Spleen (tissue), 7 donors: ENCODE results near the gene CST11.

ENCODE experiments used
- CTCF ChIP-seq, 11 experiments: fragments of 200-600 bp in 7 of 11; fragments of 450-650 bp in 4 of 11; sonication (generic) in 4 of 11; IDR thresholded peaks in 8 of 11; conservative IDR thresholded peaks in 3 of 11; 1 replicate in 7 of 11; 2 replicates in 4 of 11; pipeline versions ENCODE4 v1.4.0 to v1.8.0; 2016 to 2021; ENCODE audit warnings: antibody characterized with exemption in 11 of 11, inconsistent platforms in 4 of 11, mild to moderate bottlenecking in 1 of 11
- POLR2A ChIP-seq, 3 donors: fragments of 450-650 bp; IDR thresholded peaks; one replicate each; pipeline ENCODE4 v1.5.1; 2017; ENCODE audit warnings: antibody characterized with exemption in 3 of 3, mild to moderate bottlenecking in 1 of 3
- POLR2AphosphoS5 ChIP-seq, 3 donors: sonication (generic); formaldehyde crosslinking; IDR thresholded peaks; one replicate each; pipeline ENCODE4 v1.5.1; 2017; ENCODE audit warnings: antibody characterized with exemption in 3 of 3
- donor health status: DM: no; HTN: no; CAD: no; lungs with moderate emphysema.
- donor health status: DM: no; HTN: no; CAD: no.
- donor health status: DM: no; HTN: no; CAD: no.

DNA sequence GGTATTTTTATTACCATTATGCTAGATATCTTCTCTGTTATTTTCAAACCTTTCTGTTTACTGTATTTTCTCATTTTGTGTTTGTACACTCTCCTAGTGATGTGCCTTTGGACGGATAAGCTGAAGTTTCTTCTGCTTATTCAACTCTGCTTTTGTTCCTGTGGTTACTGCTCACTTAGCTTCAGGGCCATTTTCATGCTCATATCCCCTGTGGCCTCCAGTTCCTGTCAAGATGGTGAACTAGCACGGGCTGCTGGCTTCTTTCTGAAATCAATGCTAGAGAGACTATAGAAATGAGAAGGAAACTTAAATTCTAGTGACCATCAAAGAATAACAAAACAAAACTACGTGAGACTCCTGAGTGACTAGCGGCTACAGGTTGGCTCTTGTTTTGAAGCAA, 31.4 kb upstream of the CST11 start:
- TF ChIP-seq POLR2AphosphoS5 (IDR thresholded peaks at IDR 0.05), result no peak
- no peak for TF ChIP-seq POLR2A (IDR thresholded peaks at IDR 0.05)
- TF ChIP-seq CTCF (IDR thresholded peaks at IDR 0.05 in 8 of 11, conservative IDR thresholded peaks at IDR 0.05 in 3 of 11), result no peak
